CD14-positive monocyte (primary cell): Measurements from ENCODE around the gene BOC. TPM values are rescaled to one million over a fixed set of nuclear protein-coding genes. Genes with fewer than 3 reads are reported as not detected.

ENCODE experiments used
- DNase-seq, 3 donors: peaks; one replicate each; pipeline ENCODE4 v3.0.0-alpha.2; 2011 to 2022
- H2AFZ ChIP-seq: 2 replicates; pipeline ENCODE4 v1.6.0; 2012; ENCODE audit warnings: mild to moderate bottlenecking, low read depth, low read length, inconsistent platforms; ENCODE audit not compliant: insufficient read depth, poor library complexity, severe bottlenecking
- H3K27ac ChIP-seq, 2 donors: 1 replicate in 1 of 2; 2 replicates in 1 of 2; pipeline ENCODE4 v1.5.1; 2012 to 2013; ENCODE audit warnings: low read length in 2 of 2, control low read depth in 1 of 2, inconsistent platforms in 1 of 2, low read depth in 1 of 2, mild to moderate bottlenecking in 1 of 2
- H3K27me3 ChIP-seq, 2 donors: one replicate each; pipeline versions ENCODE4 v1.6.0 to v1.6.1; 2011 to 2013; ENCODE audit warnings: low read length in 2 of 2; ENCODE audit not compliant: control insufficient read depth in 2 of 2, insufficient read depth in 2 of 2
- H3K36me3 ChIP-seq, 2 donors: replicated peaks in 1 of 2; 1 replicate in 1 of 2; 2 replicates in 1 of 2; pipeline versions ENCODE4 v1.5.1 to v1.6.1; 2012 to 2013; ENCODE audit warnings: low read length in 2 of 2, control low read depth in 1 of 2, inconsistent platforms in 1 of 2, mild to moderate bottlenecking in 1 of 2; ENCODE audit not compliant: insufficient read depth in 2 of 2, control insufficient read depth in 1 of 2
- H3K4me1 ChIP-seq, 2 donors: 1 replicate in 1 of 2; 2 replicates in 1 of 2; pipeline versions ENCODE4 v1.5.1 to v1.6.1; 2012 to 2013; ENCODE audit warnings: low read length in 2 of 2, control low read depth in 1 of 2, inconsistent platforms in 1 of 2, mild to moderate bottlenecking in 1 of 2, moderate library complexity in 1 of 2; ENCODE audit not compliant: insufficient read depth in 2 of 2, control insufficient read depth in 1 of 2
- H3K4me2 ChIP-seq: replicated peaks from 2 replicates; pipeline ENCODE3; 2012; ENCODE audit warnings: low read length, moderate library complexity, mild to moderate bottlenecking; ENCODE audit not compliant: poor library complexity, severe bottlenecking; ENCODE audit errors: extremely low read depth
- H3K4me3 ChIP-seq, 3 experiments: fragments of 200-600 bp in 1 of 3; sonication (generic) in 1 of 3; replicated peaks in 1 of 3; 1 replicate in 2 of 3; 2 replicates in 1 of 3; pipeline ENCODE4 v1.5.1; 2011 to 2013; ENCODE audit warnings: low read length in 3 of 3, mild to moderate bottlenecking in 3 of 3, control low read depth in 2 of 3, low read depth in 2 of 3, inconsistent platforms in 1 of 3, moderate library complexity in 1 of 3
- H3K79me2 ChIP-seq: 2 replicates; pipeline ENCODE4 v1.6.0; 2012; ENCODE audit warnings: mild to moderate bottlenecking, control low read depth, inconsistent platforms, low read length, moderate library complexity; ENCODE audit not compliant: insufficient read depth
- H3K9ac ChIP-seq: 2 replicates; pipeline ENCODE4 v1.6.0; 2017; ENCODE audit warnings: low read length, mild to moderate bottlenecking; ENCODE audit not compliant: insufficient read depth, poor library complexity, severe bottlenecking
- H3K9me3 ChIP-seq, 2 donors: replicated peaks in 1 of 2; 1 replicate in 1 of 2; 2 replicates in 1 of 2; pipeline versions ENCODE4 v1.5.1 to v1.6.1; 2012 to 2013; ENCODE audit warnings: low read length in 2 of 2, control low read depth in 1 of 2; ENCODE audit not compliant: control insufficient read depth in 1 of 2, insufficient read depth in 1 of 2
- H4K20me1 ChIP-seq: 2 replicates; pipeline ENCODE4 v1.6.0; 2012; ENCODE audit warnings: mild to moderate bottlenecking, low read length, control low read depth, moderate library complexity; ENCODE audit not compliant: insufficient read depth
- H3K27ac Mint-ChIP-seq, 7 donors: one replicate each; pipeline ENCODE4 v1.8.0; 2020; ENCODE audit warnings: mild to moderate bottlenecking in 7 of 7, mixed read lengths in 7 of 7, moderate library complexity in 6 of 7, inconsistent platforms in 2 of 7
- H3K27me3 Mint-ChIP-seq, 3 donors: one replicate each; pipeline ENCODE4 v1.8.0; 2021 to 2022; ENCODE audit warnings: low read depth in 3 of 3, mild to moderate bottlenecking in 3 of 3, mixed read lengths in 3 of 3, moderate library complexity in 3 of 3, inconsistent platforms in 1 of 3
- H3K36me3 Mint-ChIP-seq, 2 donors: one replicate each; pipeline ENCODE4 v1.8.0; 2020; ENCODE audit warnings: mixed read lengths in 2 of 2, inconsistent platforms in 1 of 2, mild to moderate bottlenecking in 1 of 2
- H3K4me1 Mint-ChIP-seq: one replicate; pipeline ENCODE4 v1.8.0; 2020; ENCODE audit warnings: mild to moderate bottlenecking, mixed read lengths
- H3K4me3 Mint-ChIP-seq, 2 donors: one replicate each; pipeline ENCODE4 v1.8.0; 2020; ENCODE audit warnings: mild to moderate bottlenecking in 2 of 2, mixed read lengths in 2 of 2, moderate library complexity in 1 of 2
- H3K9me3 Mint-ChIP-seq, 7 donors: one replicate each; pipeline ENCODE4 v1.8.0; 2020 to 2022; ENCODE audit warnings: mixed read lengths in 7 of 7, mild to moderate bottlenecking in 6 of 7, moderate library complexity in 6 of 7, inconsistent platforms in 2 of 7
- CTCF ChIP-seq: fragments of 200-600 bp; IDR thresholded peaks from one replicate; pipeline ENCODE4 v1.8.0; 2022; ENCODE audit warnings: antibody characterized with exemption, mild to moderate bottlenecking
- WGBS: methylation state at CpG from one replicate; pipeline ENCODE4 v1.1.5; 2013; ENCODE audit warnings: missing lambda C conversion rate; ENCODE audit not compliant: insufficient coverage; 5-methylcytosine and 5-hydroxymethylcytosine counted together
- intact Hi-C, 2 donors: fragments of 100-400 bp; cut with micrococcal nuclease; formaldehyde crosslinking; loops; one replicate each; pipeline versions ENCODE4 v1.15.0 to v1.15.1; 2023
- polyA plus RNA-seq, 3 donors: library from polyadenylated mRNA; depleted of rRNA in 1 of 3; unstranded in 2 of 3; stranded (reverse) in 1 of 3; fragments of 300-500 nt in 2 of 3; fragments of >200 nt in 1 of 3; fragmentation: Illumina TruSeq in 2 of 3; gene quantifications; 1 replicate in 2 of 3; 2 replicates in 1 of 3; pipeline ENCODE4 v1.2.3, GENCODE V29; 2012 to 2021

BOC gene
- polyA plus RNA-seq, 3 donors: not detected

GRCh38 chr3:113270786-113271185 is 59.4 kb downstream of the BOC start:
- H3K4me3 ChIP-seq: no peak overlapping the region
- H3K4me1 ChIP-seq: peaks cover 8% of the 10 kb centered on the region in 2 donors
- H3K79me2 ChIP-seq: no peaks in the 10 kb centered on the region
- no peak overlapping the region for H3K9ac ChIP-seq
- 95% methylated on average over 6 of the region's 9 CpGs for WGBS
- H3K9me3 ChIP-seq: no peaks in the 10 kb centered on the region
- no peak overlapping the region for H3K4me3 Mint-ChIP-seq
- TF ChIP-seq CTCF: no peak
- no peak overlapping the region for H3K27ac Mint-ChIP-seq
- H3K4me1 Mint-ChIP-seq: peaks cover 4% of the 10 kb centered on the region
- no peak overlapping the region for H3K4me2 ChIP-seq
- no peak overlapping the region for H3K27ac ChIP-seq
- intact Hi-C loops: no loop called here
- peaks cover 0 to 5% (median 2%) of the 10 kb centered on the region in 3 donors for H3K27me3 Mint-ChIP-seq
- no peak overlapping the region for H2AFZ ChIP-seq
- H3K36me3 ChIP-seq: no peaks in the 10 kb centered on the region
- DNase-seq: no peak
- no peaks in the 10 kb centered on the region for H3K36me3 Mint-ChIP-seq
- H4K20me1 ChIP-seq: no peaks in the 10 kb centered on the region
- H3K9me3 Mint-ChIP-seq: peaks cover 0 to 2% (median 0%) of the 10 kb centered on the region in 7 donors
- H3K27me3 ChIP-seq: no peaks in the 10 kb centered on the region

- DNase-seq: no peak
- H3K27me3 ChIP-seq: no peaks in the 10 kb centered on the region
- H3K9me3 Mint-ChIP-seq: peaks cover 0 to 2% (median 0%) of the 10 kb centered on the region in 7 donors
- peaks cover 8% of the 10 kb centered on the region for H3K4me1 Mint-ChIP-seq
- H3K36me3 Mint-ChIP-seq: no peaks in the 10 kb centered on the region
- H4K20me1 ChIP-seq: no peaks in the 10 kb centered on the region
- H3K27ac ChIP-seq: no peak overlapping the region
- no peak overlapping the region for H2AFZ ChIP-seq
- H3K4me2 ChIP-seq: no peak overlapping the region
- H3K4me3 Mint-ChIP-seq: no peak overlapping the region
- no peak overlapping the region for H3K9ac ChIP-seq
- H3K4me3 ChIP-seq: no peak overlapping the region
- H3K27me3 Mint-ChIP-seq: peaks cover 0 to 4% (median 2%) of the 10 kb centered on the region in 3 donors
- intact Hi-C loops: no loop called here
- no peaks in the 10 kb centered on the region for H3K79me2 ChIP-seq
- no peak overlapping the region for H3K27ac Mint-ChIP-seq
- H3K36me3 ChIP-seq: no peaks in the 10 kb centered on the region
- no peaks in the 10 kb centered on the region for H3K9me3 ChIP-seq
- peaks cover 12% of the 10 kb centered on the region in 2 donors for H3K4me1 ChIP-seq
- 82% methylated on average over 7 of the region's 9 CpGs for WGBS
- TF ChIP-seq CTCF: no peak
Observed at GRCh38 chr3:113271189-113271588, 59.8 kb downstream of the BOC start.
